Ovary (tissue), 3 donors: Measurements from ENCODE around the gene MAPK14.
"Not testable (repeated sequence)": the region's sequence is repeated elsewhere in the genome, so short reads cannot be mapped to it uniquely, and the experiment has no call there.

Experiments
- CTCF ChIP-seq, 3 donors: fragments of 450-650 bp in 2 of 3; fragments of 200-600 bp in 1 of 3; IDR thresholded peaks; one replicate each; pipeline versions ENCODE4 v1.5.1 to v1.8.0; 2016 to 2022; ENCODE audit warnings: antibody characterized with exemption in 3 of 3, mild to moderate bottlenecking in 1 of 3
- EP300 ChIP-seq: sonication (generic); formaldehyde crosslinking; IDR thresholded peaks from one replicate; pipeline ENCODE4 v1.6.1; 2017; ENCODE audit warnings: antibody characterized with exemption
- donor health status: DM: no; HTN: no; CAD: no.

DNA sequence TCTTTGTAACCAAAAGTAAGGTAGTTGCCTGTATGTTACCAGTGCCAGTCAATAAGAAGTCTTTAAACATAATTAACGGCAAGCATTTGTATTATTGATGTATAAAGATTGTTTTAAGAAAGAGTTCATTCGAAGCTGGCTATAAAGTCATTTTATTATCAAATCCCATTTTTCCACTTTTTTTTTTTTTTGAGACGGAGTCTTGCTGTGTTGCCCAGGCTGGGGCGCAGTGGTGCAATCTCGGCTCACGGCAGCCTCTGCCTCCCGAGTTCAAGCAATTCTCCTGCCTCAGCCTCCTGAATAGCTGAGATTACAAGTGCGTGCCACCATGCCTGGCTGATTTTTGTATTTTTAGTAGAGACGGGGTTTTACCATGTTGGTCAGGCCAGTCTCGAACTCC, 5.5 kb downstream of the MAPK14 start:
- not testable (repeated sequence) for TF ChIP-seq CTCF (IDR thresholded peaks at IDR 0.05); EP300
